ENCODE data around the gene AHDC1. TPM values are rescaled to one million over a fixed set of nuclear protein-coding genes. Genes with fewer than 3 reads are reported as not detected.

AHDC1 gene
- total RNA-seq, 1 experiment from 2014 or later = 20.8 TPM

DNA sequence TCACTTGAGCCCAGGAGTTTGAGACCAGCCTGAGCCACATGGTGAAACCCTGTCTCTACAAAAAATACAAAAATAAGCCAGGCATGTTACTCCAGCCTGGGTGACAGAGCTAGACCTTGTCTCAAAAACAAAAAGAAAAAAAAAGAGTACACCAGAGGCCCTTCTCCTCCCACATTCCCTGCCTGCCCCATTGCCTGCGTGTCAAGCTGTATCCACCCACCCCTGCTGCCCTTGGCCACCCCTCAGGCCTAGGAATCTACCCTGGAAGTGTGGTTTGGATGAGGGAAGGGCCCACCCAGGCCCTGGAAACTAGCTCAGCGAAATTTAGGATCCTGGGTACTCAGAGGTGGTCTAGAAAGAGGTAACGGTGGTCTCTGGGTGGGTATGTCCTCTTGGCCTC lies 88.3 kb downstream of the AHDC1 start:
- Mint-ChIP-seq H3K27me3 (ENCODE audit: unreplicated experiment) (no peaks in the 10 kb centered on the region), H3K4me3 (ENCODE audit: low read depth, unreplicated experiment) (no peak overlapping the region), H3K36me3 (ENCODE audit: insufficient read depth, unreplicated experiment) (no peaks in the 10 kb centered on the region), H3K9me3 (ENCODE audit: low read depth, unreplicated experiment) (no peaks in the 10 kb centered on the region), H3K4me1 (ENCODE audit: low read depth, unreplicated experiment) (peaks cover 27% of the 10 kb centered on the region), H3K27ac (ENCODE audit: unreplicated experiment) (no peak overlapping the region)
- intact Hi-C loops (cut with micrococcal nuclease; ENCODE audit: unreplicated experiment) = no loop called here
- BruUV-seq (replicated peaks) = no TSS peak
- TF ChIP-seq, protein P1, sequence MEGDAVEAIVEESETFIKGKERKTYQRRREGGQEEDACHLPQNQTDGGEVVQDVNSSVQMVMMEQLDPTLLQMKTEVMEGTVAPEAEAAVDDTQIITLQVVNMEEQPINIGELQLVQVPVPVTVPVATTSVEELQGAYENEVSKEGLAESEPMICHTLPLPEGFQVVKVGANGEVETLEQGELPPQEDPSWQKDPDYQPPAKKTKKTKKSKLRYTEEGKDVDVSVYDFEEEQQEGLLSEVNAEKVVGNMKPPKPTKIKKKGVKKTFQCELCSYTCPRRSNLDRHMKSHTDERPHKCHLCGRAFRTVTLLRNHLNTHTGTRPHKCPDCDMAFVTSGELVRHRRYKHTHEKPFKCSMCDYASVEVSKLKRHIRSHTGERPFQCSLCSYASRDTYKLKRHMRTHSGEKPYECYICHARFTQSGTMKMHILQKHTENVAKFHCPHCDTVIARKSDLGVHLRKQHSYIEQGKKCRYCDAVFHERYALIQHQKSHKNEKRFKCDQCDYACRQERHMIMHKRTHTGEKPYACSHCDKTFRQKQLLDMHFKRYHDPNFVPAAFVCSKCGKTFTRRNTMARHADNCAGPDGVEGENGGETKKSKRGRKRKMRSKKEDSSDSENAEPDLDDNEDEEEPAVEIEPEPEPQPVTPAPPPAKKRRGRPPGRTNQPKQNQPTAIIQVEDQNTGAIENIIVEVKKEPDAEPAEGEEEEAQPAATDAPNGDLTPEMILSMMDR (IDR thresholded peaks at IDR 0.05; ENCODE audit: unreplicated experiment) = no peak
- no peak for DNase-seq
- CTCF ChIA-PET = no interaction called here

DNA sequence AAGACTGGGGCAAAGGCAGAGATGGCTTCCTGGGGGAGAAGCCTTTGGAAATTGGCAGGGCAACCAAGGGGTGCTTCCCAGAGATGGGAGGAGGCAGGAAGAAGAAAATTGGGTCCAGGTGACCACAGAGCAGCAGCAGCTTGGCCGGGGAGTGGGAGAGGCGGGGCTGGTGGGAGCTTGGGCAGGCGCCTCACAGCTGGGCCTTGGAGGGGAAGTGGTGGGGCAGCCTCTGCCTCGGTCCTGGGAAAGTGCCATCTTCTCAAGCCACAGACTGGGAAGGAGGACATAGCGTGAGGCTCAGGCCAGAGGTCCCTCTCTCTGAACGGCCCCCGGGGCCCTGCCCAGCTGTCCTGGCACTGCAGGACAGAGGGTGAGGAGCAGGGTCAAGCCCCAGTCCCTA lies 90.0 kb downstream of the AHDC1 start:
- Mint-ChIP-seq H3K27me3 (ENCODE audit: unreplicated experiment) (no peaks in the 10 kb centered on the region), H3K36me3 (ENCODE audit: insufficient read depth, unreplicated experiment) (no peaks in the 10 kb centered on the region), H3K4me1 (ENCODE audit: low read depth, unreplicated experiment) (peaks cover 20% of the 10 kb centered on the region), H3K27ac (ENCODE audit: unreplicated experiment) (no peak overlapping the region), H3K9me3 (ENCODE audit: low read depth, unreplicated experiment) (no peaks in the 10 kb centered on the region), H3K4me3 (ENCODE audit: low read depth, unreplicated experiment) (no peak overlapping the region)
- BruUV-seq (replicated peaks) = no TSS peak
- intact Hi-C loops (cut with micrococcal nuclease; ENCODE audit: unreplicated experiment) = no loop called here
- CTCF ChIA-PET = no interaction called here
- DNase-seq = no peak
- TF ChIP-seq, protein P1 (IDR thresholded peaks at IDR 0.05; ENCODE audit: unreplicated experiment) = no peak

DNA sequence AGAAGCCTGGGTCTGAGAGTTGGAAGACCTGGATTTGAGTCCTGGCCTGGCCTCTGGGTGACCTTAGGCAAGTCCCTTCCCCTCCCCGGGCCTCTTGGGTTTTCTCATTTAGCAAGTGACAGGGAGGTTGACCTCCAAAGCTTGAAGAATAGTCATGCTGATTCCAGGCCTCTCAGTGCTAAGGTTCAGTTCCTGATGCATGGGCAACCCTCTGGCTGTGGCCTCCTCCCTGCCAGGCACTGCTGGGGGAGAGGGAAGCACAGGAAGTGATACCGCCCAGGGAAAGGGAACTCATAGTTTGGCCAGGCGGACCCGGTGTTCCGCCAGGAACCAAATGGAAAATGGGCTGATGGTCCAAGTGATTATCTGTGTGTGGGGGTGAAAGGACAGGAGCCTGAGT lies 90.4 kb downstream of the AHDC1 start:
- TF ChIP-seq, protein P1 (IDR thresholded peaks at IDR 0.05; ENCODE audit: unreplicated experiment) = no peak
- Mint-ChIP-seq H3K27ac (ENCODE audit: unreplicated experiment) (no peak overlapping the region), H3K4me1 (ENCODE audit: low read depth, unreplicated experiment) (peaks cover 17% of the 10 kb centered on the region), H3K36me3 (ENCODE audit: insufficient read depth, unreplicated experiment) (no peaks in the 10 kb centered on the region), H3K4me3 (ENCODE audit: low read depth, unreplicated experiment) (no peak overlapping the region), H3K9me3 (ENCODE audit: low read depth, unreplicated experiment) (no peaks in the 10 kb centered on the region), H3K27me3 (ENCODE audit: unreplicated experiment) (no peaks in the 10 kb centered on the region)
- DNase-seq = no peak
- no TSS peak for BruUV-seq (replicated peaks)
- intact Hi-C loops (cut with micrococcal nuclease; ENCODE audit: unreplicated experiment) = no loop called here
- CTCF ChIA-PET = no interaction called here

DNA sequence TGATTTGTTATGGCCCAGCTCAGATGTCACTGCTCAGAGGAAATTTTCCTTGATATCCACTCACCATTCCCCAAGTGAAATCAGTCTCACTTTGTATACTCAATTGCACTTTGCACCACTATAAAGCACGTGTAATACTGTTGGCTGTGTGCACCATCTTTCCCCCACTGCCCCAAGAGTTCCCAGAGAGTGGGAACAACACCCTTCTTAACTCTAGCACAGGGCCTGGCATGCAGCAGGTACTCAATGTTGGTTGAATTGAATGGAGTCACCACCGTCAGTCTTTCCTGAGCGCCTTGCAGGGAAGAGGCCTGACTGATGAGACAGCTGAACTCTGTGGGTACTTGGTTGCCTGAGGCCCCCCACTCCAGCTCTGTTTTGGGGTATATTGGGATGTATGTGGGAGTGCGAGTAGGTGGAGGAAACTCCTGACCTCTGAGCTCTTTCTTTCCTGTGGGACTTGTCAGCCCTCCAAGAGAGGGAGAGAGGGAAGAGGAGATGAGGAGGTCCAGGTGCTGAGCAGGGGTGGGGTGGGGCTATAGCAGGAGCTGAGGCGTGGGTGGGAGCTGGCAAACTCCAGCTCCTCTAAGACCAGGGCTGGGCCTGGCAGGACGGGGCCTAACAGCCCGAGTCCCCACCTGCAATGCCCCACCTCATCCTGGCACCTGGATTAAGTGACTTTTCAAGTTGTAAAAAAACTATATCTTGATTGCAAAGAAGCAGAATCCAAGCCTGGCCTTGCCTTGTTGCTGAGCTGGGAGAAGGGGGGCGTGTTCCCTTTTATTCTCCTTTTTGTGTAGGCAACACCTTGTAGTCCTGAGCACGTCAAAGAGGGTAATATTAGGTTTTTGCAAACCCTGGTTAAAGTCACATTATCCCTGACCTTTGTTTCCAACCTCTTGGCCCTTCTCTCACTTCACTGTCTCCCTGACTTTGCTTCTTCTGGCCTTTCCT lies 94.5 kb downstream of the AHDC1 start:
- no TSS peak for BruUV-seq (replicated peaks)
- no peaks in the 10 kb centered on the region for H3K36me3 Mint-ChIP-seq (ENCODE audit: insufficient read depth, unreplicated experiment)
- CTCF ChIA-PET = no interaction called here

More for the DNA sequence above, 94.5 kb downstream of the AHDC1 start:
- peak overlapping the region; percentile 47 for H3K27ac Mint-ChIP-seq (ENCODE audit: unreplicated experiment)
- H3K4me1 Mint-ChIP-seq (ENCODE audit: low read depth, unreplicated experiment) = no peaks in the 10 kb centered on the region
- no peak for DNase-seq
- TF ChIP-seq, protein P1 (IDR thresholded peaks at IDR 0.05; ENCODE audit: unreplicated experiment) = no peak
- no peaks in the 10 kb centered on the region for H3K9me3 Mint-ChIP-seq (ENCODE audit: low read depth, unreplicated experiment)
- no peaks in the 10 kb centered on the region for H3K27me3 Mint-ChIP-seq (ENCODE audit: unreplicated experiment)
- intact Hi-C loops (cut with micrococcal nuclease; ENCODE audit: unreplicated experiment) = no loop called here
- H3K4me3 Mint-ChIP-seq (ENCODE audit: low read depth, unreplicated experiment) = no peak overlapping the region
